Hepatocyte (in vitro differentiated cells): Measurements from ENCODE around the gene OPRL1. TPM values are rescaled to one million over a fixed set of nuclear protein-coding genes. Genes with fewer than 3 reads are reported as not detected.

Experiments
- DNase-seq: peaks from one replicate; pipeline ENCODE4 v3.0.0-alpha.2; 2016; ENCODE audit warnings: low spot score
- H2AFZ ChIP-seq: fragments of 200-600 bp; sonication (generic); 2 replicates; pipeline ENCODE4 v1.6.0; 2016; ENCODE audit warnings: antibody characterized with exemption, mild to moderate bottlenecking
- H3K27ac ChIP-seq: fragments of 200-600 bp; sonication (generic); 2 replicates; pipeline ENCODE4 v1.5.1; 2016; ENCODE audit warnings: mild to moderate bottlenecking
- H3K27me3 ChIP-seq: fragments of 200-600 bp; sonication (generic); 2 replicates; pipeline ENCODE4 v1.6.1; 2016
- H3K36me3 ChIP-seq: fragments of 200-600 bp; sonication (generic); replicated peaks from 2 replicates; pipeline ENCODE4 v1.5.1; 2016; ENCODE audit warnings: low read depth; ENCODE audit not compliant: insufficient read depth
- H3K4me1 ChIP-seq: fragments of 200-600 bp; sonication (generic); 2 replicates; pipeline ENCODE4 v1.5.1; 2016; ENCODE audit warnings: mild to moderate bottlenecking, moderate library complexity; ENCODE audit not compliant: insufficient read depth
- H3K4me2 ChIP-seq: fragments of 200-600 bp; sonication (generic); 2 replicates; pipeline ENCODE4 v1.6.0; 2016
- H3K4me3 ChIP-seq: fragments of 200-600 bp; sonication (generic); 2 replicates; pipeline ENCODE4 v1.5.1; 2016; ENCODE audit warnings: mild to moderate bottlenecking
- H3K79me2 ChIP-seq: fragments of 200-600 bp; sonication (generic); 2 replicates; pipeline ENCODE4 v1.6.0; 2017; ENCODE audit warnings: mild to moderate bottlenecking
- H3K9me2 ChIP-seq: fragments of 200-600 bp; sonication (generic); replicated peaks from 2 replicates; pipeline ENCODE4 v1.6.0; 2017; ENCODE audit warnings: mild to moderate bottlenecking; ENCODE audit not compliant: insufficient read depth
- H3K9me3 ChIP-seq: fragments of 200-600 bp; sonication (generic); 2 replicates; pipeline ENCODE4 v1.5.1; 2016; ENCODE audit warnings: low read depth, mild to moderate bottlenecking
- H4K20me1 ChIP-seq: fragments of 200-600 bp; sonication (generic); 2 replicates; pipeline ENCODE4 v1.6.0; 2016; ENCODE audit warnings: mild to moderate bottlenecking; ENCODE audit not compliant: insufficient read depth, poor library complexity, severe bottlenecking
- EZH2 ChIP-seq: fragments of 200-600 bp; sonication (generic); IDR thresholded peaks from 2 replicates; pipeline ENCODE4 v1.6.1; 2016; ENCODE audit warnings: antibody characterized with exemption, mild to moderate bottlenecking, borderline replicate concordance
- EZH2phosphoT487 ChIP-seq: fragments of 200-600 bp; sonication (generic); IDR thresholded peaks from one replicate; pipeline ENCODE4 v1.6.1; 2018; ENCODE audit warnings: antibody characterized with exemption, mild to moderate bottlenecking, low read depth, moderate library complexity; ENCODE audit not compliant: unreplicated experiment, severe bottlenecking
- WGBS: methylation state at CpG from one replicate; pipeline ENCODE4 v1.1.6; 2016; ENCODE audit warnings: low lambda C conversion rate; ENCODE audit errors: missing lambda C conversion rate; 5-methylcytosine and 5-hydroxymethylcytosine counted together
- polyA plus RNA-seq: library from polyadenylated mRNA; unstranded; fragments of >200 nt; fragmentation: Nextera tagmentation; extraction: Ambion mirVana; gene quantifications from 2 replicates; pipeline ENCODE4 v1.2.1, GENCODE V29; 2016
- total RNA-seq: library from RNA; depleted of rRNA; stranded (reverse); fragments of >200 nt; gene quantifications from 2 replicates; pipeline ENCODE4 v1.2.3, GENCODE V29; 2014
- TF ChIP-seq, protein P1 (sequence below): fragments of 200-600 bp; sonication (generic); IDR thresholded peaks from 2 replicates; pipeline ENCODE4 v1.5.1; 2016; ENCODE audit warnings: antibody characterized with exemption, mild to moderate bottlenecking; ENCODE audit not compliant: poor library complexity

OPRL1 gene
- total and polyA plus RNA-seq, 2 experiments from 2014 or later: 0.50 to 1.5 TPM

DNA sequence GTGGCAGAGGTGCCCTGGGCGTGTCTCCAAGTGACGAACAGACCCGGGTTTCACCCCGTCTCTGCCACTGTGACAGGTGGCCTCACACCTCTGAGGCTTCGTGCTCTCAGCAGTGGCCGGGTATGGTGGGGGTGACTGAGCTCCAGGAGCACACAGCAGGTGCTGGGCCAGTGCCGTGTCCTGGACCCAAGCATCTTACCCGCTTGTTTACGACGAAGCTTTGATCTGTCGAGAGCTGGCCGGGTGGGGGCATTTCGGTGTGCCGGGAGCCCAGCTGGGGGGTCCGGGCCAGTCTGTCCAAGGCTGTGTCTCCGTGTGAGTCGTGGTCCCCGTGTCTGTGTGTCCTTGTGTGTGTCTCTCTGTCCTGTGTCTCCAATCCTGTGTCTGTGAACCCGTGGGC is 11.5 kb downstream of the OPRL1 start:
- no peak overlapping the region for H3K27ac ChIP-seq
- 85% methylated on average over 19 of the region's 19 CpGs for WGBS
- peaks cover under 1% of the 10 kb centered on the region for H3K27me3 ChIP-seq
- no peaks in the 10 kb centered on the region for H3K79me2 ChIP-seq
- no peaks in the 10 kb centered on the region for H3K4me1 ChIP-seq
- H2AFZ ChIP-seq: no peak overlapping the region
- H3K9me3 ChIP-seq: no peaks in the 10 kb centered on the region
- no peak for TF ChIP-seq EZH2
- TF ChIP-seq EZH2phosphoT487: no peak
- TF ChIP-seq, protein P1, sequence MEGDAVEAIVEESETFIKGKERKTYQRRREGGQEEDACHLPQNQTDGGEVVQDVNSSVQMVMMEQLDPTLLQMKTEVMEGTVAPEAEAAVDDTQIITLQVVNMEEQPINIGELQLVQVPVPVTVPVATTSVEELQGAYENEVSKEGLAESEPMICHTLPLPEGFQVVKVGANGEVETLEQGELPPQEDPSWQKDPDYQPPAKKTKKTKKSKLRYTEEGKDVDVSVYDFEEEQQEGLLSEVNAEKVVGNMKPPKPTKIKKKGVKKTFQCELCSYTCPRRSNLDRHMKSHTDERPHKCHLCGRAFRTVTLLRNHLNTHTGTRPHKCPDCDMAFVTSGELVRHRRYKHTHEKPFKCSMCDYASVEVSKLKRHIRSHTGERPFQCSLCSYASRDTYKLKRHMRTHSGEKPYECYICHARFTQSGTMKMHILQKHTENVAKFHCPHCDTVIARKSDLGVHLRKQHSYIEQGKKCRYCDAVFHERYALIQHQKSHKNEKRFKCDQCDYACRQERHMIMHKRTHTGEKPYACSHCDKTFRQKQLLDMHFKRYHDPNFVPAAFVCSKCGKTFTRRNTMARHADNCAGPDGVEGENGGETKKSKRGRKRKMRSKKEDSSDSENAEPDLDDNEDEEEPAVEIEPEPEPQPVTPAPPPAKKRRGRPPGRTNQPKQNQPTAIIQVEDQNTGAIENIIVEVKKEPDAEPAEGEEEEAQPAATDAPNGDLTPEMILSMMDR: no peak
- H3K36me3 ChIP-seq: no peaks in the 10 kb centered on the region
- no peak for DNase-seq
- no peak overlapping the region for H3K4me3 ChIP-seq
- H3K4me2 ChIP-seq: no peak overlapping the region
- no peaks in the 10 kb centered on the region for H3K9me2 ChIP-seq
- no peaks in the 10 kb centered on the region for H4K20me1 ChIP-seq

DNA sequence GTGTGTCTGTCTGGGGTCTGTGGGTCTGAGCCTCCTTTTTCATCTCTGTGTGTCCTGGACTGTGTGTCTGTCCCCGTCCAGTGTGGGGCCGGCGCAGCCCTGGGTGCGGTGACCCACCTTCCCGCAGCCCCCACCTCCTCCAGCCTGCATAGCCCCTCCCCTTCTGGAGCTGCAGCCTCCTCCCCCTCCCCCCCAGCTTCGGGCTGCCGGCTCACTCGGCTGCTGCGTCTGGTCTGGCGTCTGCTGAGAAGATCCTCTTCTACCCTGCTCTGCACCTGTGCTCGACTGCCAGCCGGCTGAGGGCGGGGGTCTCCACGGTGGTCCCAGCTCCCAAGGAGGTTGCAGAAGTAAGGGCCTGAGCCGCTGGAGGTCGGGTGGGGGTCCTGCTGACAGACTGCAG is 11.9 kb downstream of the OPRL1 start:
- Histone ChIP-seq H3K4me2 (no peak overlapping the region), H2AFZ (no peak overlapping the region), H3K27ac (no peak overlapping the region), H3K79me2 (no peaks in the 10 kb centered on the region), H3K36me3 (no peaks in the 10 kb centered on the region), H3K27me3 (no peaks in the 10 kb centered on the region), H3K9me2 (no peaks in the 10 kb centered on the region), H4K20me1 (no peaks in the 10 kb centered on the region), H3K9me3 (no peaks in the 10 kb centered on the region), H3K4me1 (no peaks in the 10 kb centered on the region), H3K4me3 (no peak overlapping the region)
- TF ChIP-seq EZH2phosphoT487: no peak
- TF ChIP-seq, protein P1: no peak
- TF ChIP-seq EZH2: no peak
- WGBS: 15% methylated on average over 11 of the region's 16 CpGs
- no peak for DNase-seq

DNA sequence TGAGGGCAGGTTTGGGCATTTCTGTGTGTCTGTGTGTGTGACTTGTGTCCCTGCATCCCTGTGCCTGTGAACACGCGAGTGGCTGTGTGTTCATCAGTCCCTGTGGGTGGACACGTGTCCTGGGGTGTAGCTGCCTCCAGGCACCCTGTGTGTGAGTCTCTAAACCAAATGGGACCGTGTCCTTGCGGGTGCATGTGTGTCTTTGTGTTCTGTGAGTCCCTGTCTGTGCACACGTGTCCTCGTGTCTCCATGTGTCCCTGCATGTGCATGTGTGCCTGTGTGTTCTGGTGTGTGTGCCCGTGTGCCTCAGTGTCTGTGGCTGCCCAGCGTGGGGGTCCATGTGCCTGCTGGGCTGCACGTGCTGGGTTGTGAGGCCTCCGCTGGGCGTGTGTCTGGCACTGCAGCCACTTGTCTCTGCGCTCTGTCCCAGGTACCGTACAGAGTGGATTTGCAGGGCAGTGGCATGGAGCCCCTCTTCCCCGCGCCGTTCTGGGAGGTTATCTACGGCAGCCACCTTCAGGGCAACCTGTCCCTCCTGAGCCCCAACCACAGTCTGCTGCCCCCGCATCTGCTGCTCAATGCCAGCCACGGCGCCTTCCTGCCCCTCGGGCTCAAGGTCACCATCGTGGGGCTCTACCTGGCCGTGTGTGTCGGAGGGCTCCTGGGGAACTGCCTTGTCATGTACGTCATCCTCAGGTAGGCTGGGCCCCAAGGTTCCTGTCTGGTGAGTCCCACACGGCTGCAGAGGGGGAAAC is 12.6 kb downstream of the OPRL1 start:
- no peak for DNase-seq

More for the DNA sequence above, 12.6 kb downstream of the OPRL1 start:
- no peaks in the 10 kb centered on the region for H3K79me2 ChIP-seq
- H3K4me3 ChIP-seq: no peak overlapping the region
- H2AFZ ChIP-seq: no peak overlapping the region
- H3K4me1 ChIP-seq: no peaks in the 10 kb centered on the region
- no peaks in the 10 kb centered on the region for H3K36me3 ChIP-seq
- TF ChIP-seq EZH2: no peak
- TF ChIP-seq, protein P1: no peak
- TF ChIP-seq EZH2phosphoT487: no peak
- H3K9me2 ChIP-seq: no peaks in the 10 kb centered on the region
- no peaks in the 10 kb centered on the region for H3K9me3 ChIP-seq
- no peaks in the 10 kb centered on the region for H4K20me1 ChIP-seq
- H3K27ac ChIP-seq: no peak overlapping the region
- H3K4me2 ChIP-seq: no peak overlapping the region
- H3K27me3 ChIP-seq: no peaks in the 10 kb centered on the region
- WGBS: 71% methylated on average over 27 of the region's 27 CpGs
